Measurements from ENCODE around the gene ASB15. TPM values are rescaled to one million over a fixed set of nuclear protein-coding genes. Genes with fewer than 3 reads are reported as not detected.

Gene ASB15
- polyA plus RNA-seq, 3 donors: not detected

- H3K27ac ChIP-seq (ENCODE audit: low read depth in 1 of 2, low read length in 2 of 2): no peak overlapping the region
- no peaks in the 10 kb centered on the region for H3K4me1 ChIP-seq (ENCODE audit: control insufficient read depth in 1 of 2, insufficient read depth in 2 of 2, low read length in 2 of 2)
- H3K36me3 Mint-ChIP-seq: no peaks in the 10 kb centered on the region
- no peaks in the 10 kb centered on the region for H4K20me1 ChIP-seq (ENCODE audit: insufficient read depth, low read length)
- DNase-seq: no peak
- H3K4me3 ChIP-seq (replicated peaks in 1 of 3; ENCODE audit: low read depth in 2 of 3, low read length in 3 of 3): no peak overlapping the region
- no peak overlapping the region for H3K27ac Mint-ChIP-seq
- no CpG with 5 or more reads among the region's 1 CpG for WGBS (ENCODE audit: insufficient coverage)
- H3K9me3 Mint-ChIP-seq: no peaks in the 10 kb centered on the region
- H3K36me3 ChIP-seq (replicated peaks in 1 of 2; ENCODE audit: control insufficient read depth in 1 of 2, insufficient read depth in 2 of 2, low read length in 2 of 2): no peaks in the 10 kb centered on the region
- H3K9me3 ChIP-seq (replicated peaks in 1 of 2; ENCODE audit: control insufficient read depth in 1 of 2, insufficient read depth in 1 of 2, low read length in 2 of 2): no peaks in the 10 kb centered on the region
- H3K4me3 Mint-ChIP-seq: no peak overlapping the region
- no peaks in the 10 kb centered on the region for H3K27me3 ChIP-seq (ENCODE audit: control insufficient read depth in 2 of 2, insufficient read depth in 2 of 2, low read length in 2 of 2)
- no peak overlapping the region for H3K4me2 ChIP-seq (replicated peaks; ENCODE audit: extremely low read depth, low read length, poor library complexity, severe bottlenecking)
- H3K27me3 Mint-ChIP-seq (ENCODE audit: low read depth in 3 of 3): peaks cover 0 to 4% (median 0%) of the 10 kb centered on the region in 3 donors
- no peak overlapping the region for H3K9ac ChIP-seq (ENCODE audit: insufficient read depth, low read length, poor library complexity, severe bottlenecking)
- no peak overlapping the region for H2AFZ ChIP-seq (ENCODE audit: insufficient read depth, low read depth, low read length, poor library complexity, severe bottlenecking)
- TF ChIP-seq CTCF (IDR thresholded peaks at IDR 0.05): no peak
- H3K4me1 Mint-ChIP-seq: no peaks in the 10 kb centered on the region
- no peaks in the 10 kb centered on the region for H3K79me2 ChIP-seq (ENCODE audit: insufficient read depth, low read length)
- intact Hi-C loops (cut with micrococcal nuclease): no loop called here
Measured at GRCh38 chr7:123629281-123629680, 27.7 kb downstream of the ASB15 start.

- no CpG with 5 or more reads among the region's 2 CpGs for WGBS (ENCODE audit: insufficient coverage)
Measured at GRCh38 chr7:123632808-123633207, 31.2 kb downstream of the ASB15 start.

More at GRCh38 chr7:123632808-123633207, 31.2 kb downstream of the ASB15 start:
- H3K27me3 Mint-ChIP-seq (ENCODE audit: low read depth in 3 of 3): peaks cover 3 to 7% (median 4%) of the 10 kb centered on the region in 3 donors
- Histone ChIP-seq H3K27ac (ENCODE audit: low read depth in 1 of 2, low read length in 2 of 2) (no peak overlapping the region), H3K4me1 (ENCODE audit: control insufficient read depth in 1 of 2, insufficient read depth in 2 of 2, low read length in 2 of 2) (no peaks in the 10 kb centered on the region), H3K9me3 (replicated peaks in 1 of 2; ENCODE audit: control insufficient read depth in 1 of 2, insufficient read depth in 1 of 2, low read length in 2 of 2) (no peaks in the 10 kb centered on the region), H3K27me3 (ENCODE audit: control insufficient read depth in 2 of 2, insufficient read depth in 2 of 2, low read length in 2 of 2) (peaks cover 0 to 2% of the 10 kb centered on the region in 2 donors), H3K9ac (ENCODE audit: insufficient read depth, low read length, poor library complexity, severe bottlenecking) (no peak overlapping the region), H3K79me2 (ENCODE audit: insufficient read depth, low read length) (no peaks in the 10 kb centered on the region), H2AFZ (ENCODE audit: insufficient read depth, low read depth, low read length, poor library complexity, severe bottlenecking) (no peak overlapping the region), H3K36me3 (replicated peaks in 1 of 2; ENCODE audit: control insufficient read depth in 1 of 2, insufficient read depth in 2 of 2, low read length in 2 of 2) (no peaks in the 10 kb centered on the region), H4K20me1 (ENCODE audit: insufficient read depth, low read length) (no peaks in the 10 kb centered on the region), H3K4me3 (replicated peaks in 1 of 3; ENCODE audit: low read depth in 2 of 3, low read length in 3 of 3) (no peak overlapping the region), H3K4me2 (replicated peaks; ENCODE audit: extremely low read depth, low read length, poor library complexity, severe bottlenecking) (no peak overlapping the region)
- intact Hi-C loops (cut with micrococcal nuclease): no loop called here
- no peak overlapping the region for H3K27ac Mint-ChIP-seq
- no peak overlapping the region for H3K4me3 Mint-ChIP-seq
- H3K9me3 Mint-ChIP-seq: no peaks in the 10 kb centered on the region
- H3K4me1 Mint-ChIP-seq: no peaks in the 10 kb centered on the region
- H3K36me3 Mint-ChIP-seq: no peaks in the 10 kb centered on the region
- no peak for TF ChIP-seq CTCF (IDR thresholded peaks at IDR 0.05)
- no peak for DNase-seq

Data from CD14-positive monocyte (primary cell).